Measurements from ENCODE around the gene TVP23C. TPM values are rescaled to one million over a fixed set of nuclear protein-coding genes. Genes with fewer than 3 reads are reported as not detected.
"Not testable (repeated sequence)": the region's sequence is repeated elsewhere in the genome, so short reads cannot be mapped to it uniquely, and the experiment has no call there.

Gene TVP23C
- total and polyA plus RNA-seq, 2 donors, result 2.7 to 70.6 TPM

DNA sequence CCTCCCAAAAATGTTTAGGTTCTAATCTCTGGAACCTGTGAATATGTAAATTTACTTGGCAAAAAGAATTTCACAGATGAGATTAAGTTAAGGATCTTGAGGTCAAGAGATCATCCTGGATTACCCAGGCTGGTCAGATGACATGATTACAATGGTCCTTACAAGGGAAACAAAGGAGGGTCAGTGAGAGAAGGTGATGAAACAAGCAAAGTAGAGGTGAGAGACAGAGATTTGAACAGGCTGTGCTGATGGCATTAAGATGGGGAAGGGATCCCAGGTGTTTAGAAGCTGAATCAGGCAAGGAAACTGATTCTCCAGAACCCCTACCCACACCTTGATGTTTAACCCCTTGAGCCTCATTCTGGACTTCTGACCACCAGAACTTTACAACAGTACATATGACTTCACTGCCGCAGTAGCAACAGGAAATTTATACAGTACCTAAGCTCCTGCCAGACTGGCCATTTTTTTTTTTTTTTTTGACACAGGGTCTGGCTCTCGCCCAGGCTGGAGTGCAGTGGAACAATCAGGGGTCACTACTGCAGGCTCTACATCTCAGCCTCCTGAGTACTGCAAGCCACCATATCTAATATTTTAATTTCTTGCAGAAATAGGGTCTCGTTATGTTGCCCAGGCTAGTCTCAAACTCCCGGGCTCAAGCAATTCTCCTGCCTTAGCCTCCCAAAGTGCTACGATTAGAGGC, 4.7 kb downstream of the TVP23C start:
- not testable (repeated sequence) for H3K4me3 ChIP-seq (ENCODE audit: low read depth, low read length); DNase-seq (ENCODE audit: extremely low spot score); H3K36me3 ChIP-seq (ENCODE audit: insufficient read depth); H3K27ac ChIP-seq (ENCODE audit: low read depth); H3K4me1 ChIP-seq (ENCODE audit: insufficient read depth)
- WGBS, result 89% methylated on average over 5 of the region's 5 CpGs

DNA sequence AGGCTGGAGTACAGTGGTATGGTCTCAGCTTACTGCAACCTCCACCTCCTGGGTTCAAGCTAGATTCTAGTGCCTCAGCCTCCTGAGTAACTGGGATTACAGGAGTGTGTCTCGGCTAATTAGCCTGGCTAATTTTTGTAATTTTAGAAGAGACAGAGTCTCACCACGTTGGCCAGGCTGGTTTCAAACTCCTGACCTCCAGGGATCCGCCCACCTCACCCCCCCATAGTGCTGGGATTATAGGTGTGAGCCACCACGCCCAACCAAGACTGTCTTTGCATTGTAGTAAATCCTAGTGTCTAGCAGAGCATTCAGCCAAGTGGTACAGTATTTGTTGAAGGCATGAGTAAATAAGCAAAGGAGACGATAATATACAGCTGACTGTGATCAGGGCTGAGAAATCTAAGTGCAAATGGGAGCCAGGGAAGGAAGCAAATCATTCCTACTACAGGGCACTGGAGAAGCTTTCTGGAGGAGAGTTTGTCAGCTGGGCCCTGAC, 5.9 kb downstream of the TVP23C start:
- not testable (repeated sequence) for H3K27ac ChIP-seq (ENCODE audit: low read depth); H3K4me1 ChIP-seq (ENCODE audit: insufficient read depth); H3K36me3 ChIP-seq (ENCODE audit: insufficient read depth); H3K4me3 ChIP-seq (ENCODE audit: low read depth, low read length); DNase-seq (ENCODE audit: extremely low spot score)
- 89% methylated on average over 4 of the region's 5 CpGs for WGBS

DNA sequence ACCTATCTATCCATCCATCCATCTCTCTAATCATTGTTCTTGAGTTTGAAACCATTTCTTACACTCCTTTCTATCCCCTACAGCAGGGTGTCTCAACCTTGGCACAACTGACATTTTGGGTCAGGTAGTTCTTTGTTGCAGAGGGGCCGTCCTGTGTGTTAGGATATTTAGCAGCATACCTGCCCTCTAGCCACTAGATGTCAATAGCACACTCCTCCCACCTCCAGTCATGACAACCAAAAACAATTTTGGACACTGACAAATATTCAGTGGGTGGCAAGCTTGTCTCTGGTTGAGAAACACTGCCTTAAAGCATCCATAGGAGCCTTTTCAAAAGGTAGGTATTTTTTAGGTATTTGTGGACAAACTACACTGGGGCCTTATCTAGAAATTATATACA, 10.4 kb downstream of the TVP23C start:
- not testable (repeated sequence) for H3K27ac ChIP-seq (ENCODE audit: low read depth); H3K36me3 ChIP-seq (ENCODE audit: insufficient read depth); H3K4me3 ChIP-seq (ENCODE audit: low read depth, low read length); H3K4me1 ChIP-seq (ENCODE audit: insufficient read depth); DNase-seq (ENCODE audit: extremely low spot score)
- 75% methylated on average over 1 of the region's 1 CpG for WGBS

DNA sequence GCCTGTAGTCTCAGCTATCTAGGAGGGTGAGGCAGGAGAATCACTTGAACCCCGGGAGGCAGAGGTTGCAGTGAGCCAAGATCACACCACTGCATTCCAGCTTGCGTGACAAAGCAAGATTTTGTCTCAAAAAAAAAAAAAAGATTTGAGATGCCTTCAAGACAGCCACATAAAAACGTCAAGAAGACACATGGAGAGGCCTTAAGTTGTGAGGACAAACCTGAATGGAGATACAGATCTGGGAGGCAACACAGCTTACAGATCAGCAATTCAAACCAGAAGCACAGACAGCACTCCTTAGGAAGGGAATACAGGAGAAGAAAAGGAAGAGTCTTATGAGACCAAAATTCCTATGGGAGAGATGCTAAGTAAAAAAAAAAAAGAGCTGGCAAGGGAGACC, 13.7 kb downstream of the TVP23C start:
- WGBS, result 63% methylated on average over 3 of the region's 3 CpGs
- H3K4me1 ChIP-seq (ENCODE audit: insufficient read depth); H3K36me3 ChIP-seq (ENCODE audit: insufficient read depth); DNase-seq (ENCODE audit: extremely low spot score); H3K4me3 ChIP-seq (ENCODE audit: low read depth, low read length); H3K27ac ChIP-seq (ENCODE audit: low read depth): not testable (repeated sequence)

DNA sequence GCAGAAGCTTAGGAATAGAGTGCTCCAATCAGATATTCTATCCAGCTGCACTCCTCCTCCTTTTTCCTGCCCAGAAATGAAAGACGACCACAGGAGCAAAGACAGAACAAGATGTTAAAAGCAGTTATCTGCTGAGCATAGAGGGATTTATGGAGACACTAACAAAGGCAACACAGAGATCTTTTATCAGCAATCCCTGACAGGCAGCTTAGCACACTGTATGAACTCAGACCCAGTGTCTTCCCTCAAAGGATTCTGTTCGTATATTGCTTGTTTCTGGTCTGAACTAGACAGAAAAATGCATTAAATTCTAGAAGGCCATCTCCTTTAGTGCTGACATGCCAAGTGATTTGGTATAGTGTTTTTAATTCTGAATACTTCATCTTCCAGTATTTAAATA, 16.7 kb downstream of the TVP23C start:
- 59% methylated on average over 1 of the region's 2 CpGs for WGBS

DNA sequence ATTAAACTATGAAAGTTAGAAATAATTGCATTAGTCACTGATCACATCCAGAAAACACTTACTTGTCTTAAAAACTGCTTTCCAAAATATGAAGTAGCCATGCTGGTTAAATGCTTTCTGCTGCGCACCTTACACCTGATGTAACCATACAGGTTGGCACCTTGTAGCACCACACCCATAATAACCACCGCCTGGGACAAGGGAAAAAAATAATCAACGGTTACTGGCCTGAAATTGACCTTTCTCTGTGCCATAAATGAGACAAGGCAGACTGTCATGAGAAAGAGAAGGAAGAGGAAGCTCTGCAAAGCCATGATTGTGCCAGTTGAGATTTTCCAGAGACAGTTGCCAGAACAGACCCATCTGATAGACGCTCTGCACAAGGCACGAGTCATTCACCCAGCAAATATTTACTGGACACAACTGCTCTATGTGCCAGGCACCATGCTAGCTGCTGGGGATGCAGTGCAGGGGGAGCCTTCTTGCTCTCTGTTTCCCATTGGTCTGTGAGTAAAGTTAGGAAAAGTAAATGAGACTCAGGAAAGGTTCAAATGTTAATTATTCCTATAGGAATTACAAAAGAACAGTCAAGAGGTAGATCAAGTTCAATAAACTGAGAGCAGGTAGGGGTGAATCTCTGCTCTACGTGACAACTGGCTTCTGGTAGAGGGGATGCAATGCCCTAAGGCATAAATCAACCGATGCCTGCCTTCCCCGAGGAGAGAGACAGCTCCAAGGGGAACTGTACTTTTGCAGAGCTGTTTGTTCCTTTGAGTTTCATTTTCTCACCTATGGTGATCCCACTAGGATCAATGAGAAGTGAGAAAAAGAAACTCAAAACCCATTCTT, 22.7 kb downstream of the TVP23C start:
- 63% methylated on average over 8 of the region's 8 CpGs for WGBS
- not testable (repeated sequence) for H3K27ac ChIP-seq (ENCODE audit: low read depth); H3K4me1 ChIP-seq (ENCODE audit: insufficient read depth); H3K4me3 ChIP-seq (ENCODE audit: low read depth, low read length); H3K36me3 ChIP-seq (ENCODE audit: insufficient read depth); DNase-seq (ENCODE audit: extremely low spot score)

More for the DNA sequence above, 16.7 kb downstream of the TVP23C start:
- H3K27ac ChIP-seq (ENCODE audit: low read depth); H3K36me3 ChIP-seq (ENCODE audit: insufficient read depth); H3K4me3 ChIP-seq (ENCODE audit: low read depth, low read length); H3K4me1 ChIP-seq (ENCODE audit: insufficient read depth); DNase-seq (ENCODE audit: extremely low spot score): not testable (repeated sequence)

DNA sequence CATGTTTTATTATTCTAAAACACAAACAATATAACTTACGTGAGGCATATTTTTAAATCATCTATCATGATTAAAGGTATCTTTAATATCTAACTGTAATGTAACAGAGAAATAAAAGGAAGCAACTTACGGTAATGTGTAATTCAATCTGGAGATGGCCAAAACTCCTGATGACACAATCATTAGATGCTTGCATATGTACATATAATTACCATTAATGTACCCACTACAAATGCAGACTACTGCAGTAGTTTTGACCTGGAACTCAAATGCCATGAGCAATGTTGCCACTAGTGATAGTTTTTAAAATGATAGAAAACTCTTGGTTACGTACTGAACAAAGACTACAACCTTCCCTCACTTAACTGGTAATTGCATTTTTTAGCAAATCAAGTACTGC, 30.2 kb downstream of the TVP23C start:
- DNase-seq (ENCODE audit: extremely low spot score); H3K36me3 ChIP-seq (ENCODE audit: insufficient read depth); H3K4me1 ChIP-seq (ENCODE audit: insufficient read depth); H3K27ac ChIP-seq (ENCODE audit: low read depth); H3K4me3 ChIP-seq (ENCODE audit: low read depth, low read length): not testable (repeated sequence)
- 95% methylated on average over 3 of the region's 3 CpGs for WGBS

DNA sequence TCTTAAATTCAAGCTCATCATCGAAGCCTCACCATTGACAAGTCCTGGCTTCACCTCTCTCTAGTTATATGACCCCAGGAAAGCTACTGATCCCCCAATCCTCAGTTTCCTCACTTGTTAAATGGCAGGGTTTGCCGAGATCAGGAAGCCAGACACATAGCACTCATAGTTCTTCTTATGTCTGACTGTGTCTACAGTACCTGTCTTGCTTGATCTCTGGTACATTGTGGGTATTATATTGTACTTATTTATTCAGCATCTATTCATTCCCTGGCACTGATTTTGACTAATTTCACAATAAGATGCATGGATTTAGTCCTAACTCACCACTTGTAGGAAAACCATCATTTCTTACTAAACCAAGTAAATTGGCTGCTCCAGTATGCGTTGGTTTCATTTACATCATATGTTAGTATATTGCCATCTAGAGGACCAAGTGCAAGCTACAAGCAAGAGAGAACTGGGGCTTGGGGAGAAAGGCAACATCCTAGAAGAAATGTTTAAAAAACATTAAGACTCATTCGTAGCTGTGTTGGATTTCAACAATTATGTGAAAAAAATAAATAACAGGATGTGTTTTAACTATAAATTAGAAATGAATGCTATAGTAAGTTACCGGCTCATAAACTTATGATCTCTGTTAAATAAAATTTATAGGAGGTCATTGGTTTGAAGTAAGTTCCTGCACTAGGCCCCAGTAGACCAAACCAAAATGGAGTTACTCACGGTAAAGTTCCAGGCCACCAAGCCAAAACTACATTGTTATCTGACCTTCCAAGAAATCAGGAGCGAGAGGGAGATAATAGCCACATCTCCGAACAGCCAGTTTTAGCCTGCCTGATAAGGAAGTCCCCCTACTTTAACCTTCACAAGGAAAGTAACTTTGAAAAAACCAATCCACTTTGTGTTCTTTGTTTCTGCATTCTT, 36.7 kb downstream of the TVP23C start:
- WGBS, result 42% methylated on average over 8 of the region's 8 CpGs
- H3K36me3 ChIP-seq (ENCODE audit: insufficient read depth); H3K4me1 ChIP-seq (ENCODE audit: insufficient read depth); H3K27ac ChIP-seq (ENCODE audit: low read depth); H3K4me3 ChIP-seq (ENCODE audit: low read depth, low read length); DNase-seq (ENCODE audit: extremely low spot score): not testable (repeated sequence)

DNA sequence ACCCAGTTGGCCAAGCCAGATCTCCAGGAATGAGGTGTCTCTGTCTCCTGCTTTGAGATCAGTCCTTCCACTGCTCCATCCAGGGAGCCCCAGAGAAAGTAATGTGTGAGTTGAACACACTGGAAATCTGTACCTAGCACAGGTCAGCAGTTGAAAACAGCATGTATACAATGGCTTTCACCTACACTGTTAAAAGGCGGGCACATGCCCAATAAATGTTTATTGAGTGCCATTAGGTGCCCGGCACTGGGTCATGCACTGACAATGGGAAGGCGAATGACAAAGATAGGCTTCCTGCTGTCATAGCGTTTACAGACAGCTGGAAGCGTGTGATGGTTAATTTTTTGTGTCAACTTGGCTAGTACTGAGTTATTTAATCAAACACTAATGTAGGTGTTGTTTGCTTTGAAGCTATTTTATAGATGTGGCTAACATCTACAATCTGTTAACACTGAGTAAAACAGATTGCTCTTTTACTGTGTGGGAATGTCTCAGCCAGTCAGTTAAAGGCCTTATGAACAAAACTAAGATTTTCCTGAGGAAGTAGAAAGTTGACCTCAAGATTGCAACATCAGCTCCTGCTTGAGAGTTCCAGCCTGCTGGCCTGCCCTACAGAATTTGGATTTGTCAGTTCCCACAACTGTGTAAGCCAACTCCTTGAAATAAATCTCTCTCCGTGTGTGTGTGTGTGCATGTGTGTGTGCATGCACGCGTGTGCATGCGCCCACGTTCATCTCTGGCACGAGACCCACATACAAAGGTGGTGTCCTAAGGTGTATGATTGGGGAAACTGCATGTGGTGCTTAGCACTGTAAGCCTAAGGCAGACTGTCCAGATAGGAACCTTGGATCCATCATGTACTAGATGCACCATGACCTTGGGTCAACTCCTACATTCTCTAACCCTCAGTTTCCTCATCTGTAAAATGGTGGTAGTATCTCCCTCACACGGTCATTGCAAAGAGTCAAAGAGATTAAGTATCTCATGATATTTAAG, 38.0 kb downstream of the TVP23C start:
- H3K27ac ChIP-seq (ENCODE audit: low read depth); H3K36me3 ChIP-seq (ENCODE audit: insufficient read depth); H3K4me1 ChIP-seq (ENCODE audit: insufficient read depth); DNase-seq (ENCODE audit: extremely low spot score); H3K4me3 ChIP-seq (ENCODE audit: low read depth, low read length): not testable (repeated sequence)
- WGBS, result 71% methylated on average over 11 of the region's 12 CpGs

DNA sequence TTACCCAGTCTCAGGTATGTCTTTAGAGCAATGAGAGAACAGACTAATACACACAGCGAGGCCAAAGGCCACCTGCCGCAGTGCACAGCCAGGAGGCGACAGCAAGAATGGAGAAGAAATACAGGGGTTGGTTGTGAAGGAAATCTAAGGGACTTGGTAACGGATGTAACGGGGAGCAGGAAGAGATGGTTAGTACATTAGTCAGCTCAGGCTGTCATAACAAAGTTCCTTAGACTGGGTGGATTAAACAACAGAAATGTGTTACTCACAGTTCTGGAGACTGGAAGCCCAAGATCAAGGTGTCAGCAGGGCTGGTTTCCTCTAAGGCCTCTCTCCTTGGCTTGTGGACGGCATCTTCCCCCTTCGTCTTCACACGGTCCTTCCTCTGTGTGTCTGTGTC, 47.1 kb downstream of the TVP23C start:
- no peaks in the 10 kb centered on the region for H3K36me3 ChIP-seq (ENCODE audit: insufficient read depth)
- no peaks in the 10 kb centered on the region for H3K4me1 ChIP-seq (ENCODE audit: insufficient read depth)
- no peak overlapping the region for H3K4me3 ChIP-seq (ENCODE audit: low read depth, low read length)
- no peak for DNase-seq (ENCODE audit: extremely low spot score)
- no peak overlapping the region for H3K27ac ChIP-seq (ENCODE audit: low read depth)
- WGBS, result 98% methylated on average over 8 of the region's 8 CpGs

DNA sequence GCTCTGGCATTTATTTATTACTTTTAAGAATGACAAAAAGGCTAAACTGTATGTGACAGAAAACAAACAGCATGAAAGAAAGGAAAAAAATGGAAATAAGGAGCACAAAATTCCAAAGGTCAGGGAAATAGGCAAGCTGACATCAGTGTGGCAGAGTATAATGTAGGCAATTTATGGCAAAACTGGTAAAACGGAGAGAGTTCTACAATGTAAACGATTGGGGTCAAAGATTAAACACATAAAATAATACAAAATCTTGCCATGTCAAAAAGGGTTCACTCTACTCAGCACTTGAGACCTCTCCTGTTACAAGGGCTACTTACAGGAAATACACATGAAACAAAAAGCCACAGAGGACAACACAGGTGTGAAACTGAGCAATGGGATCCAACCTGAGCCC, 48.8 kb downstream of the TVP23C start:
- no peaks in the 10 kb centered on the region for H3K4me1 ChIP-seq (ENCODE audit: insufficient read depth)
- no peak for DNase-seq (ENCODE audit: extremely low spot score)
- no peaks in the 10 kb centered on the region for H3K36me3 ChIP-seq (ENCODE audit: insufficient read depth)
- H3K27ac ChIP-seq (ENCODE audit: low read depth), result no peak overlapping the region
- no peak overlapping the region for H3K4me3 ChIP-seq (ENCODE audit: low read depth, low read length)
- WGBS, result 45% methylated on average over 2 of the region's 2 CpGs

DNA sequence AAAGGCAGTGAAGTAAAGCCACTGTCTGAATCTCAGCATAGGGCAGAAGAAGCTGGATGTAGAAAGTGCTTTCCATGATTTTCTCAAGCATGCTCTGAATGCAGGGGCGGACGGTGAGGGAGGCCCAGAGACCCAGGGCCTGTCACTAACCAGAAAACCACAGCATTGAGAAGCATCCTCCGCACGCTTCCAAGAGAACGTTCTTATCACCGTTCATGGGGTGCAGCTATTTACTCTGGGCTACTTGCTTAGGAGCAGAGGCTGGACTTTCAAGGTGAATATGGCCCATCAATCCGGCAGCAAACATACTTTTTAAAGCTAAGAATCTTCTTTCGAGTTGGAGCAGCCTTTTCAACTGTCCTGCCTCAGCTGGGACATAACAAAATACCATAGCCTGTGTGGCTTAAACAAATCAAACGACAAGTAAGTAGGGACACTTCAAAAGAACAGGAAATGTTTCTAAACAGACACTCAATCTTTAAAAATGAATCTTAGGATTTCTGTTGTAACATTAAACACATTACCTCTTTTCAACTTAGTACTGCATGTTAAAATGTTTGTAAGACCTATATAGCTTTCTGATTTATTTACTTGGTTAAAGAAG, 49.3 kb downstream of the TVP23C start:
- no peak for DNase-seq (ENCODE audit: extremely low spot score)
- Histone ChIP-seq H3K27ac (ENCODE audit: low read depth) (no peak overlapping the region), H3K4me3 (ENCODE audit: low read depth, low read length) (no peak overlapping the region), H3K36me3 (ENCODE audit: insufficient read depth) (no peaks in the 10 kb centered on the region), H3K4me1 (ENCODE audit: insufficient read depth) (no peaks in the 10 kb centered on the region)
- 49% methylated on average over 9 of the region's 9 CpGs for WGBS

Data from urinary bladder (tissue), 4 donors.